ENCODE data around the gene FBXO30. TPM values are rescaled to one million over a fixed set of nuclear protein-coding genes. Genes with fewer than 3 reads are reported as not detected.

FBXO30 gene
- total and polyA plus RNA-seq, 10 donors = 2.1 to 11.1 (median 8.7) TPM

GRCh38 chr6:145755682-145756081, 58.9 kb downstream of the FBXO30 start:
- DNase-seq = no peak
- Histone ChIP-seq H3K27ac (no peak overlapping the region), H3K27me3 (replicated peaks in 1 of 7) (no peaks in the 10 kb centered on the region), H3K36me3 (no peaks in the 10 kb centered on the region), H3K9me3 (no peaks in the 10 kb centered on the region), H3K4me1 (peaks cover 0 to 9% (median 0%) of the 10 kb centered on the region in 6 donors), H3K4me3 (no peak overlapping the region)
- intact Hi-C loops (cut with DNase I; ENCODE audit: low total_unique reads) = no loop called here
- TF ChIP-seq CTCF (IDR thresholded peaks at IDR 0.05 in 8 of 11, conservative IDR thresholded peaks at IDR 0.05 in 3 of 11) = no peak
- no peak for TF ChIP-seq POLR2A (IDR thresholded peaks at IDR 0.05)
- no peak for TF ChIP-seq POLR2AphosphoS5 (IDR thresholded peaks at IDR 0.05)

DNA sequence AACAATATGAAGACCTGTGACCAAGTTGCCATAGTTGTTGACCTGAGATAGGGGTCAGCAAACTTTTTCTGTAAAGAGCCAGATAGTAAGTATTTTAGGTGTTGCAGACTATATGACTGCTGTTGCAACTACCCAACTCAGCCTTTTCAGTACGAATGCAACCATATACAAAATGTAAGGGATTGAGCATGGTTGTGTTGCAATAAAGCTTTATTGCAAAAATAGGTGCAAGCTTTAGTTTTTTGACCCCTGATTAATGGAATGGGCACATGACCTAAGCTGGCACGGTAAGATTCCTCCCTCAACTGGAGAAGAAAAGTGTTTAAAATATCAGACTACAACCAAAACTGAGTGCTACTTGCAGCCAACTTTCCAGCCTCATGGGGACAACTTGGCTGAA, 62.0 kb downstream of the FBXO30 start:
- TF ChIP-seq POLR2AphosphoS5 (IDR thresholded peaks at IDR 0.05) (no peak), CTCF (IDR thresholded peaks at IDR 0.05 in 8 of 11, conservative IDR thresholded peaks at IDR 0.05 in 3 of 11) (no peak), POLR2A (IDR thresholded peaks at IDR 0.05) (no peak)
- 60 to 74% (median 68%) methylated on average over 2 of the region's 2 CpGs for WGBS, 5 donors
- H3K4me1 ChIP-seq = peaks cover 0 to 9% (median 0%) of the 10 kb centered on the region in 6 donors
- no peaks in the 10 kb centered on the region for H3K36me3 ChIP-seq
- H3K27ac ChIP-seq = no peak overlapping the region
- intact Hi-C loops (cut with DNase I; ENCODE audit: low total_unique reads) = no loop called here
- DNase-seq = no peak
- H3K9me3 ChIP-seq = no peaks in the 10 kb centered on the region
- H3K27me3 ChIP-seq (replicated peaks in 1 of 7) = no peaks in the 10 kb centered on the region
- no peak overlapping the region for H3K4me3 ChIP-seq

DNA sequence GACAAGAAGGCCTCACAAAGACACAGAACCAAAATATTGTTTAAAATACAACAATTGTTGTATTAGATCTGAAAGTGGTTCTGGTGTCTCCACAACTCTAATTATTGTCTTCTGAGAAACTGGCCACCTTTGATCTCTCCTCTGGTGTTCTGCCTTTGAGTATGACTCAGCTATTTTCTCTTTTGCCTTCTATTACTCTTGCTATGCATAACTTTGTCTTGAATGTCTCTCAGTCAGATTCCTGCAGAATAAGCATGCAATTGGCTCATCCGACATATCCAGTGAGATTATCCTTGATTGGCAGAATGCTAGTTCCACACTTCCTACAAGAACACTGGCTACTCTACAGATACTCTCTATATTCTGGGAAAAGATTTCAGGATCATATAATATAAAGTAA, 65.0 kb downstream of the FBXO30 start:
- no peak for TF ChIP-seq POLR2AphosphoS5 (IDR thresholded peaks at IDR 0.05)
- no peak for TF ChIP-seq CTCF (IDR thresholded peaks at IDR 0.05 in 8 of 11, conservative IDR thresholded peaks at IDR 0.05 in 3 of 11)
- intact Hi-C loops (cut with DNase I; ENCODE audit: low total_unique reads) = loop anchor here (10.0 kb wide), 1 partner anchor 55 kb away; no protein-coding TSS in a partner anchor
- H3K27ac ChIP-seq = no peak overlapping the region
- DNase-seq = no peak
- no peaks in the 10 kb centered on the region for H3K4me1 ChIP-seq
- H3K36me3 ChIP-seq = no peaks in the 10 kb centered on the region
- no peak overlapping the region for H3K4me3 ChIP-seq
- 44 to 78% (median 54%) methylated on average over 1 of the region's 1 CpG for WGBS, 5 donors
- H3K9me3 ChIP-seq = no peaks in the 10 kb centered on the region
- no peaks in the 10 kb centered on the region for H3K27me3 ChIP-seq (replicated peaks in 1 of 7)

DNA sequence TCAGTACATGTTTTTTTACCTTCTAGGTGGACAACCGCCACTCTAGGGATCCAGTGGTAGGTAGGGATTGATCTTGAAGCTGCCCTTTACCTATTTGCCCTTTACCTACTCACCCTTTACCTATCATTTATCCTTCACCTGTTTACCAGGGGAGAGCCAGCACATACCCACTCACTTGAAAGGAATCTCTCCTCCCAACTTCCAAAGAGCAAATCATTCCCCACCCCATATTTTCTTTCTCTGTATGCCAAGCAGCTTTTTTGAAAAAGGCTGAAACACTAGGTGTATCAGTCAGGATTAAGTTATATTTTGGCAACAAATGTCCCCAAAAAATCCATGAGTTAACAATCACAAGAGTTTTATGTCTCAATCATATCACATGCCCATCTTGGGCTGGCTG, 68.7 kb downstream of the FBXO30 start:
- H3K4me3 ChIP-seq = no peak overlapping the region
- DNase-seq = no peak
- no peaks in the 10 kb centered on the region for H3K27me3 ChIP-seq (replicated peaks in 1 of 7)
- 87 to 95% (median 93%) methylated on average over 1 of the region's 1 CpG for WGBS, 5 donors
- no peaks in the 10 kb centered on the region for H3K4me1 ChIP-seq
- intact Hi-C loops (cut with DNase I; ENCODE audit: low total_unique reads) = loop anchor here (10.0 kb wide), 1 partner anchor 59 kb away; no protein-coding TSS in a partner anchor
- TF ChIP-seq POLR2AphosphoS5 (IDR thresholded peaks at IDR 0.05) = no peak
- TF ChIP-seq CTCF (IDR thresholded peaks at IDR 0.05 in 8 of 11, conservative IDR thresholded peaks at IDR 0.05 in 3 of 11) = no peak
- no peak for TF ChIP-seq POLR2A (IDR thresholded peaks at IDR 0.05)
- H3K9me3 ChIP-seq = no peaks in the 10 kb centered on the region
- no peaks in the 10 kb centered on the region for H3K36me3 ChIP-seq
- H3K27ac ChIP-seq = no peak overlapping the region

Data from spleen (tissue), 11 donors.